ENCODE data around the gene GABRG3. TPM values are rescaled to one million over a fixed set of nuclear protein-coding genes. Genes with fewer than 3 reads are reported as not detected.

The GABRG3 gene
- polyA plus RNA-seq (2011; rRNA removed) (0.07 and 0.08 TPM in 2 replicates), polyA plus RNA-seq (2017; fragmentation: RNase III; extraction: RNeasy Plus Mini Kit Qiagen cat#74134 plus additional on column Dnase treatment) (0.18 to 0.25 TPM (median 0.20 TPM) in 3 replicates), polyA minus RNA-seq (2011; rRNA and poly(A)+ RNA removed) (0.29 TPM in 1 of 2 replicates, not detected in the other)
- polyA plus RNA-seq (2012; cell fraction: cytosol; rRNA removed), result 0.04 and 0.06 TPM in 2 replicates
- 0.01 TPM in 1 of 2 replicates, not detected in the other for polyA plus RNA-seq (2012; cell fraction: nucleus; rRNA removed)

DNA sequence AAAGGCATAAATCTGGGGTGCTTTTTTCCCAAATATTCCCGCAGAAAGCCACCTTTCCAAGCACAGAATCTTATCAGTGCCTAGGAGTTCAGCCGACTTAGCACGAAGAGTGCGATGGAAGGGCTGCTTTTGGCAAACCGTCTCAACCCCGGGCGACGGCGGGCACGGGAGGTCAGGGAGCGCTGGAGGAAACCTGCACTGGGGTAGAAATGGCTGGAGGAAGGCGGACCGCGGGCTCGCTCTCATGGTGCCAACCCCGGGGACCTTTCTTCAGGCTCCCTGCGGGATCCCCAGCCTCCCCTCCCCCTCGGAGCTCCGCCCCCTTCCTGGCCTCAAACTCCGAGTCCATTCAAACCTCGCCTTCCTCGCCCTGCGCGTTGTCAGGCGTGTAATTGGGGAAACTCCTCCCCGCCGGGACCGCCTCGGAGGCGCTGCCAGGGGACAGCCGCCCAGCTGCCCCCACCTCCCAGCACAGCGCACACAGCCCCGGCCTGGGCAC, at the start of gene GABRG3:
Gene GABRG3, plus strand, starts transcription at position 470 of the 499 bp plus-strand sequence.
- H3K4me3 ChIP-seq, result peak within 1 kb of the TSS; percentile 72
- FAIRE-seq, result no peak
- ChIA-PET POLR2A (no interaction called here), CTCF (interaction anchor here (0.7 to 4.7 kb wide), 7 partner anchors 12 to 388 kb away, joined by 3 to 46 read pairs (median 5); no protein-coding TSS in a partner anchor)
- peak within 1 kb of the TSS; percentile 11 to 81; a peak in 4 of 6 replicates for H3K27ac ChIP-seq
- H3K4me2 ChIP-seq, result peak within 1 kb of the TSS; percentile 86
- peaks cover 5% of the 10 kb centered on the region; the same call in 1 of the 3 replicates for H3K4me1 ChIP-seq
- TF ChIP-seq ELK1 (IDR thresholded peaks at IDR 0.05; ENCODE audit: low read depth, low read length), result no peak
- TF ChIP-seq, protein P1, sequence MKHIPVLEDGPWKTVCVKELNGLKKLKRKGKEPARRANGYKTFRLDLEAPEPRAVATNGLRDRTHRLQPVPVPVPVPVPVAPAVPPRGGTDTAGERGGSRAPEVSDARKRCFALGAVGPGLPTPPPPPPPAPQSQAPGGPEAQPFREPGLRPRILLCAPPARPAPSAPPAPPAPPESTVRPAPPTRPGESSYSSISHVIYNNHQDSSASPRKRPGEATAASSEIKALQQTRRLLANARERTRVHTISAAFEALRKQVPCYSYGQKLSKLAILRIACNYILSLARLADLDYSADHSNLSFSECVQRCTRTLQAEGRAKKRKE (CRISPR knock-in tag; IDR thresholded peaks at IDR 0.05; ENCODE audit: low read depth), result no peak
- no peak for TF ChIP-seq JUNB (IDR thresholded peaks at IDR 0.05)
- no peak for TF ChIP-seq ZNF302 (CRISPR knock-in tag; IDR thresholded peaks at IDR 0.05)
- TF ChIP-seq NR3C1 (IDR thresholded peaks at IDR 0.05), result no peak
- no peak for TF ChIP-seq EP300 (IDR thresholded peaks at IDR 0.05)
- no peak for TF ChIP-seq RAD21 (conservative IDR thresholded peaks at IDR 0.05 in 1 of 2, IDR thresholded peaks at IDR 0.05 in 1 of 2)
- TF ChIP-seq FOXS1 (CRISPR knock-in tag; IDR thresholded peaks at IDR 0.05), result no peak
- ATAC-seq, result peak; percentile 58 to 60
- H3K9me3 ChIP-seq, result no peaks in the 10 kb centered on the region
- WGBS (ENCODE audit: missing lambda C conversion rate), result 28% methylated on average over 18 of the region's 33 CpGs
- DNase-seq (ENCODE audit: low read depth in 1 of 2, low spot score in 1 of 2), result peak; percentile 12 to 32

- FAIRE-seq (no peak), DNase-seq (ENCODE audit: low read depth in 1 of 2, low spot score in 1 of 2) (no peak), ATAC-seq (no peak)
- WGBS (ENCODE audit: missing lambda C conversion rate), result 36% methylated on average over 1 of the region's 1 CpG
- Histone ChIP-seq H3K4me3 (no peak overlapping the region), H3K9me3 (peaks cover 19% of the 10 kb centered on the region; the same call in 2 of the 3 replicates), H3K27ac (no peak overlapping the region), H3K4me2 (no peak overlapping the region), H3K4me1 (no peaks in the 10 kb centered on the region)
- TF ChIP-seq HEYL (CRISPR knock-in tag; IDR thresholded peaks at IDR 0.05) (no peak), MAFK (IDR thresholded peaks at IDR 0.05; ENCODE audit: partially characterized antibody) (peak; percentile 58), SMC3 (IDR thresholded peaks at IDR 0.05) (no peak), PHF8 (IDR thresholded peaks at IDR 0.05; ENCODE audit: borderline replicate concordance, low read depth) (no peak)
- ChIA-PET CTCF (no interaction called here), POLR2A (no interaction called here)
Measured at GRCh38 chr15:26921433-26921832, 49.5 kb upstream of the GABRG3 start.

DNA sequence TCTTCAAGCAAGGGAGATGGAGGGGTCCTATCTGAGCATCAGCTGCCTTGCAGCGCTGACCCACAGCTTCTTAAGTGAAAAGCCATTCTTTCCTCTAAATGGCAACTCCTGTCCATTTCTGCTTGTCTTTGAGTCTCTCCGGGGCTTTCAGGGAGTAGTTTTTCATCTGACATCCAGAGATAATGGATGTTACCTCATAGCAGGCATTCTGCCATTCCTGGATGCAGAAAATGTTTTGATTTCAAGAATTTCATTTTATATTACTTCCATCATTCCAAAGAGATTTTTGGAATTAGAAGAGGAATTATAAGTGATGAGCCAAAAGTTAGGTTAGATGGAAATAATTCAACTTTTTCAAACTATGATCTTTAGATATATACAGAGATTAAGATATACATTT, 44.9 kb upstream of the GABRG3 start:
- Histone ChIP-seq H3K4me3 (no peak overlapping the region), H3K4me2 (no peak overlapping the region), H3K27ac (no peak overlapping the region), H3K4me1 (no peaks in the 10 kb centered on the region), H3K9me3 (no peaks in the 10 kb centered on the region)
- ATAC-seq (no peak), FAIRE-seq (no peak), DNase-seq (ENCODE audit: low read depth in 1 of 2, low spot score in 1 of 2) (no peak)
- POLR2A ChIA-PET, result no interaction called here
- CTCF ChIA-PET, result interaction anchor here (1.4 kb wide), 1 partner anchor 16 kb away, joined by 3 read pairs; no protein-coding TSS in a partner anchor
- WGBS (ENCODE audit: missing lambda C conversion rate), result 49% methylated on average over 2 of the region's 2 CpGs
- TF ChIP-seq HOXB13 (CRISPR knock-in tag; IDR thresholded peaks at IDR 0.05; ENCODE audit: low read depth) (no peak), TFCP2L1 (CRISPR knock-in tag; IDR thresholded peaks at IDR 0.05) (no peak), PHF8 (IDR thresholded peaks at IDR 0.05; ENCODE audit: borderline replicate concordance, low read depth) (no peak), CHD2 (IDR thresholded peaks at IDR 0.05; ENCODE audit: low read length, partially characterized antibody) (no peak), ESRRA (IDR thresholded peaks at IDR 0.05; ENCODE audit: borderline replicate concordance, low read length) (no peak), REST (IDR thresholded peaks at IDR 0.05) (no peak), ZC3H11A (IDR thresholded peaks at IDR 0.05) (no peak), RFX5 (IDR thresholded peaks at IDR 0.05) (no peak), MAZ (IDR thresholded peaks at IDR 0.05; ENCODE audit: borderline replicate concordance, low read depth, low read length) (no peak), CEBPB (IDR thresholded peaks at IDR 0.05) (no peak), HOXB5 (CRISPR knock-in tag; IDR thresholded peaks at IDR 0.05) (no peak), MAFK (IDR thresholded peaks at IDR 0.05; ENCODE audit: partially characterized antibody) (no peak)
- TF ChIP-seq, protein P2, sequence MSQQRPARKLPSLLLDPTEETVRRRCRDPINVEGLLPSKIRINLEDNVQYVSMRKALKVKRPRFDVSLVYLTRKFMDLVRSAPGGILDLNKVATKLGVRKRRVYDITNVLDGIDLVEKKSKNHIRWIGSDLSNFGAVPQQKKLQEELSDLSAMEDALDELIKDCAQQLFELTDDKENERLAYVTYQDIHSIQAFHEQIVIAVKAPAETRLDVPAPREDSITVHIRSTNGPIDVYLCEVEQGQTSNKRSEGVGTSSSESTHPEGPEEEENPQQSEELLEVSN (IDR thresholded peaks at IDR 0.05; ENCODE audit: borderline replicate concordance, low read depth), result no peak
- TF ChIP-seq, protein P3, sequence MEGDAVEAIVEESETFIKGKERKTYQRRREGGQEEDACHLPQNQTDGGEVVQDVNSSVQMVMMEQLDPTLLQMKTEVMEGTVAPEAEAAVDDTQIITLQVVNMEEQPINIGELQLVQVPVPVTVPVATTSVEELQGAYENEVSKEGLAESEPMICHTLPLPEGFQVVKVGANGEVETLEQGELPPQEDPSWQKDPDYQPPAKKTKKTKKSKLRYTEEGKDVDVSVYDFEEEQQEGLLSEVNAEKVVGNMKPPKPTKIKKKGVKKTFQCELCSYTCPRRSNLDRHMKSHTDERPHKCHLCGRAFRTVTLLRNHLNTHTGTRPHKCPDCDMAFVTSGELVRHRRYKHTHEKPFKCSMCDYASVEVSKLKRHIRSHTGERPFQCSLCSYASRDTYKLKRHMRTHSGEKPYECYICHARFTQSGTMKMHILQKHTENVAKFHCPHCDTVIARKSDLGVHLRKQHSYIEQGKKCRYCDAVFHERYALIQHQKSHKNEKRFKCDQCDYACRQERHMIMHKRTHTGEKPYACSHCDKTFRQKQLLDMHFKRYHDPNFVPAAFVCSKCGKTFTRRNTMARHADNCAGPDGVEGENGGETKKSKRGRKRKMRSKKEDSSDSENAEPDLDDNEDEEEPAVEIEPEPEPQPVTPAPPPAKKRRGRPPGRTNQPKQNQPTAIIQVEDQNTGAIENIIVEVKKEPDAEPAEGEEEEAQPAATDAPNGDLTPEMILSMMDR (IDR thresholded peaks at IDR 0.05), result no peak
